GM19099 (cell line): Measurements from ENCODE around the gene STPG2.

Source experiments
- POLR2A ChIP-seq: IDR thresholded peaks from 3 replicates; pipeline ENCODE4 v1.6.1; 2011; ENCODE audit warnings: low read depth; ENCODE audit not compliant: insufficient read length; ENCODE audit errors: extremely low read depth

STPG2 gene

DNA sequence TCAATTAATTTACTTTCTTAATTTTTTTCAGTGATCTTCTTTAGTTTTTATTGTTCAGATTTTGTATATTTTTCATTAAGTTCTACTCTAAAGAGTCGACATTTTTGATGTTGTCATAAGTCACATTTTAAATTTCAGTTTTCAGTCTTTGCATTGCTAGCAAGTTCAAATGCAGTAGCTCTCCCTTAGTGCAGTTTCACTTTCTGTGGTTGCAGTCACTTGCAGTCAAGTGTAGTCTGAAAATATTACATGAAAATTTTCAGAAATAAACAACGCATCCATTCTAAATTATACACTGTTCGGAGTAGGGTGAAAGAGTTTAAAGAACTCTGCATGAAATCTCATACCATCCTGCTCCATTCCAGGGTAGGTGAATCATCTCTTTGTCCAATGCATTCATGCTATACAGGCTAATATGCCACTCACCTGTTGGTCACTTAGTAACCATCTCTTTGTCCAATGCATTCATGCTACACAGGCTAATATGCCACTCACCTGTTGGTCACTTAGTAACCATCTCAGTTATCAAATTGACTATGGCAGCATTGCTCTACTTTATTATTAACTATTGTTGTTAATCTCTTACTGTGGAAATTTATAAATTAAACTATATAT is 356.9 kb downstream of the STPG2 start:
- no peak for TF ChIP-seq POLR2A

DNA sequence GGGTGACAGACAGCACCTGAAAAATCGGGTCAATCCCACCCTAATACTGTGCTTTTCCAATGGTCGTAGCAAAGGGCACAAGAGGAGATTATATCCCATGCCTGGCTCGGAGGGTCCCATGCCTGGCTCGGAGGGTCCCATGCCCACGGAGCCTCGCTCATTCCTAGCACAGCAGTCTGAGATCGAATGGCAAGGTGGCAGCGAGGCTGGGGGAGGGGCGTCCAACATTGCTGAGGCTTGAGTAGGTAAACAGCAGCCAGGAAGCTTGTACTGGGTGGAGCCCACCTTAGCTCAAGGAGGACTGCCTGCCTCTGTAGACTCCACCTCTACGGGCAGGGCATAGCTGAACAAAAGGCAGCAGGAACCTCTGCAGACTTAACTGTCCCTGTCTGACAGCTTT is 365.1 kb downstream of the STPG2 start:
- TF ChIP-seq POLR2A, result no peak

DNA sequence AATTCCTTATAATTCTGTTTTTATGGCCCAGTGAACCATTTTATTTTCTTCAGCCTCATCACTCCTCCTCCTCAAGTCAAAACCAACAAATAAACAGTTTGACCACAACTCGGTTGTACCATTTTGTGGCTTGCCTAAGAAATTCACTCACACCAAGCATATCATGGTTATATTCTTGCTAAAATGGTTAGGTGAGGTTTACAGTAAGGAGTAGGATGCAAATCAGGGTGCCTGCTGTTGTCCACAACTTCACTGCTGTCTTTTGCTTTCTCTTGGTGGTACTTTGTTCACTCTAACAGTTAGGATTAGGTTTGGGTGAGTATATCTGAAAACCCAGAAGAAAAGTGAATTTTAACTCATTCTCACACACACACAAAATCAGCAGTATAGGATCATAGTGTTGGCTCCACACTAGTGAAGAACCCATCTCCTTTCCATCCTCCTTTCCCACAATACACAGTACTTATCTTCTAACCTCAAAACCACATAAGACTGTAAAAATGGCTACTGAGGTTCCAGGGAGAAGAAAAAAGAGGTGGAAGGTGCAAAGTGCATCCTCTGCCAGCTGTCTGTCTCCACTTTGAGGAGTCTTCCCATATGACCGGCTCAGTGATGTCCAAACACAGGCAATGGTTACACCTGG is 368.8 kb downstream of the STPG2 start:
- no peak for TF ChIP-seq POLR2A

DNA sequence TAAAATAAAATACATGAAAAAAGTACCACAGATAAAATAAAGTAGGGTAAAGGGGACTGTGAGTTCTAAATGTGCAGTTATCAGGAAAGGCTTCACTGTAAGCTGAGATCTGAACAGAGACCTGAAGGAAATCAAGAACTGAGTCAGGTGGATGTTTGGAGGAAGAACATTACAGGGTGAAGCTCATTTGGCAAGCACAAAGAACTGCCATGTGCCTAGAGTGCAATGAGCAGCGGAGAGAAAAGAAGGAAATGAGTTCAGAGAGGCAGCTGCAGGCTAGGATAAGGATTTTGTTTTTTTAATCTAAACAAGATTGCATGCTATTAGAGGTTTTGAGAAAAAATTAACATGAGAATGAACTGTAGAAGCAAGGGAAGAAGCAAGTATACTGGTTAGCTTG is 373.1 kb downstream of the STPG2 start:
- no peak for TF ChIP-seq POLR2A

DNA sequence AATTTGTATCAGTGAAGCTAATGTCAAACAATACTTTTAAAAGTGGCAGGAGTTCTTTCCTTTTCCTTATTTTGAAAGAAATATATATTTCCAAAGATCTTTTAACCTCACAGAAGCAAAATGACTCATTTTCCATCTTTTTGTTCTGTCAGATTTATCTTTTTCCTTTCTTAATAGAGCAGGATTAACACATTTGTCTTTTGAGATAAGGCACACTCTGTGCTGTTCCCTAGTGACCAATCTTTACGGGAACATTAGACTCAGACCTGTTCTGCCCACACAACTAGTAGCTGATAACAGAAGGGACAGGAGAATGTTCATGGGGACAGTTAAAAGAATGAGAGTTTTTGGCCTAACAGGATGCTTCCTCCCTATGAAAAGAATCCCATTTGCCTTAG is 381.2 kb downstream of the STPG2 start:
- TF ChIP-seq POLR2A, result no peak

DNA sequence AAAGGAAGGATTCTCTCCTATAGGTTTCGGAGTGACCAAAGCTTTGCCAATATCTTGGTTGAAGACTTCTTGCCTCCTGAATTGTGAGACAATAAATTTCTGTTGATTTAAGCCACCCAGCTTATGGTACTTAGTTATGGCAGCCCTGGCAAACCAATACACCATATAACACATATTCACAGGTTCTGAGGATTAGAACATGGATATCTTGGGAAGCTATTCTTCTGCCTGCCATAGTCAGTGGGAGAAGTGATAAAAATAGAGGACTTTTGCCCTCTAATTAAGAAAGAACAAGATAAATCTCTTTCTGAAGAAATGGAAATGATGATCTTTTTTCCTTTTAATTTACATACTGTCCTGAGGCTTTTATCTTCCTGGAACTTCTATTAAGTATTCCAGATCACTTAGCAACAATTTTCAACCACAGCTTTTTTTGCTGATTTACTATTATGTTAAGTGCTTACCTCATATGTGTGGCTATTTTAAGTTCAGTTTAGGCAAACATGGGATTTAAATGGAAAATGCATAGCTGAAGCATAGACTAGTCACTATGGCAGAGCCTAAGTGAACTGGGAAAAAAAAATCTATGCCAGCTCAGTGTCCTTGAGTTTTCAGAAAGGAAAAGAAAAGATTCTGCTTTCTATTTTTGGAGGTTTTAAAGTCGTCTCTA is 381.7 kb downstream of the STPG2 start:
- TF ChIP-seq POLR2A, result no peak

DNA sequence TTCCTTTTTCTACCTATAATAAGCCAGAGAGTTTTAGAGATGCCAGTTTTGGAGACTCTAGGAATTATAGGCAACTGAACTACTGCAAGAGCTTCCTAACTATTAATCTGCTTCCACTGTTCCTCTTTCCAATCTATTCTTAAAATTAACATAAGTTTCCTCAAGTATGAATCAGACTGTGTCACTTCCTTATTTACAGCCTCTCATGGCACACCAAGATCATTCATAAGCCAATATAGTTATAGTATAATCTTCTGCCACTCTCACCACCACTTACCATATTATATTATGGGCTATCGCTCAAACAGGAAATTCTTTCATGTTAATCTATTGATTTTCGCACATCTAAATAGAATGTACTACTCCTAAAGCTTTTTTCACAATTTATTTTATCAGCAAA is 383.5 kb downstream of the STPG2 start:
- no peak for TF ChIP-seq POLR2A

DNA sequence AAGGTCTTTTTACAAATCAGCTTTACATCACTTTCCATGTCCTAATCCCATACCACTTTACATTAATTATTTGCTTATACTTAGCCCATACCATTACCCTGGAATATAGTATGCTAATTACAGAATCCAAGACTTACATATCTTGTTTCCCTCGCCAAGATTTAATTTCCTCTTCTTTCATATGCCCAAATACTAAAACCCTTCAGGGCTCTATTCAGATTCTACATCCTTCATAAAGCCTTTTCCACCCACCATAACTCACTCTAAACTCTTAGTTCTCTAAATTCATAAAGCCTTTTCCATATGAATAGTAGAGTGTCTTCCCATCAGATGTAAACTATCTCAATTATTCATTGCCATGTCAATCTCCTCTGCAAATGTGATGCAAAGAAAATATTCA is 390.7 kb downstream of the STPG2 start:
- TF ChIP-seq POLR2A, result no peak

DNA sequence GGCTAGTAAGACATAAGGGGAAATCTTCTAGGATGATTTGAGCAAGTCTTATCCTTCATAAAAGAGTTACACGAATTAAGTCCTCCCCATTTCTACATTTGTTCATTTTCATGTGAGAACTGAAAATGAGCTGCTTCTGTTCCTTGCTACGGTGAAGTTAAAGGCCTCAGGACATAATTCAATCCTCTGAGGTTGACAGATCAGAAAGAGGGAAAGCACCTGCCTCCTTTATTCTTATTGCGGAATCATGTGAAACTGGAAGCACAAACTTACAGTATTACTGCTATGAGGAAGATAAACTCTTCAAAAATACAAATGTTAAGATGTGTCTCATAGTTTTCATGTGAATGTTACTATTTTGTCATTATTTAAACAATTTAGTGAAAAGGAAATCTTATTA is 395.3 kb downstream of the STPG2 start:
- TF ChIP-seq POLR2A, result no peak

DNA sequence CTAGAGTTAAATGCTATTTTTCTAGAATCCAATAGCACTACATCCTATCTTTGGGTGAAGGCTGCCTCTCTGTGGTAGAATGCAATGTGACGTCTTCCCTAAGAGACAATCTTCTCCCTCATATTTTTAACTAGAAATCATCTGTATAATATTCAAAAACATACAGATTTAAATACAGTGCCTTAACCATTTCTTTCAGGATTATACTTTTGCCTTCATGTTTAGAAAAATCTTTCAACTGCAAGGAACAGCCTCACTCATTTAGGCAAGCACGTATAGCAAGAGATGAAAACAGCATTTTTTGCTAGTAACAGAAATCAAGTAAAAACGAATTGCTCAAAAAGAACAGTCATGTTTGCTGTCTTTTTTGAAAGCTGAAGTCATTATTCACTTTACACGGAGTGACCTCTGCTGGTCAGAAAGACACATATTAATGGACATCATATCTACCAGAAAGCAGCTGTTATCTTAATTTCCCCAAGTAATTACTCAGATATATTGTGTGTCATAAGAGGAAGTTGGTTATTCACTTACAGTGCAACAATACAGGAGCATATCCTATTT is 422.3 kb downstream of the STPG2 start:
- TF ChIP-seq POLR2A, result no peak

DNA sequence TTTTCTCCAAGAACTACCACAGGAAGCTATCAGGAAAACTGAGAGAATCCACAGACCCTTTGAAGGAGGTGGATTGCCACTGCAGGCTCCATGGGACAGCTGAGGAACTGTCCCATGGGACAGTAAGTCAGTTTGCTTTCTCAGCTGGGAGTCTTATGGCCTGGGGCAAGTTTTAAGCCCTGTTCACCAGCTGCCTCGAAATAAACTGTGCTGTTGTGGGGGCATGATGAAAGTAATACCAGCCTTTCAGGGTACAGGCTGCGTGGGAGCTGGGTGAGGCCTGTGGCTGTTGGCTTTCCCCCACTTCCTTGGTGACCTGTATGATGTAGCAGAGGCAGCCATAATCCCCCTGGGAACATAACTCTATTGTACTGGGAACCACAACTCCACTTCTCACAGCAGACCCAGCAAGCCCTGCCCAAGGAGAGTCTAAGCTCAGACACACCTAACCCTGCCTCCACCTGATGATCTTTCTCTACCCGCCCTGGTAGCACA is 452.1 kb downstream of the STPG2 start:
- no peak for TF ChIP-seq POLR2A

DNA sequence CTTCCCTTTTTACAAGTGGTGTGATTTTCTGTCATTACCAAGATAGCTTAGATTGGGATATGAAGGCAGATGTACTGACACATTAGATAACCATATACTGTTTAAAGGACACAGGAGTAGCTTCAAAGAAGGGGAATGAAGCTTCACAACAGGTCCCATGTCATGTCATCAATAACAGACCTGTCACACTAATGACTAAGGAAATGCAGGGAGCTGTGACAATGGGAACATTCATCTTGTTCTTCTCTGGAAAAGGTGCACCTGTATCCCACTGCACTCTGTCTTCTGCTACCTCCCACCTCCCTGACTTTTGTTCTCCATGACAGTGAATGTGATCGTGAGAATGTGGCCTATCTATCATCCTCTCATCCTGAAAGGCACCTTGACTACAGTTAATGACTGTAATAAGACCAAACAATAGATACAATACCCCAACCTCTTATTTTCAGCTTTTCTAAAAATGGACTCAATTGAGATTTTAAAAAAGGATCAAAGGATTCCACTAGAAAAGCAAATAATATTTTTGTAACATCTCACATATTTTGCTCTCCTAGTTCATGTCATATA is 472.5 kb downstream of the STPG2 start:
- TF ChIP-seq POLR2A, result no peak

DNA sequence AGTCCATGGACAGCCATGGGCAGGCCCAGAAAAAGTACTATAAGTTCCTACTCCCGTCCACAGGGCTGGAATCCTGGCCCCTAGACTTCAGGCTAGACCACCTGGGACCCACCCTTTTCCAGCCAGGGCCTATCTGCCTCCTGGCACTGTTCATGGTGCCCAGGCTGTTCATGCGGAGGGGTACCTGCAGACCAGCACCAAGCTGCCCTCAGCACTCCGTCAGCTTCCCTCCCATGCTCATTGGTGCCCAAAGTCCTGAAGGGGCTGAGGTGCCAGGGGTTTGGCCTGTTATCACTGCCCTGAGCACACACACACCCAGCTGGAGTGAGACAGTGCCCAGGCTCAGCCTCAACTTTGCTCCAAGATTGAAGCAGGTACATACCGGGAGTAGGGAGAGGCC is 477.7 kb downstream of the STPG2 start:
- no peak for TF ChIP-seq POLR2A

DNA sequence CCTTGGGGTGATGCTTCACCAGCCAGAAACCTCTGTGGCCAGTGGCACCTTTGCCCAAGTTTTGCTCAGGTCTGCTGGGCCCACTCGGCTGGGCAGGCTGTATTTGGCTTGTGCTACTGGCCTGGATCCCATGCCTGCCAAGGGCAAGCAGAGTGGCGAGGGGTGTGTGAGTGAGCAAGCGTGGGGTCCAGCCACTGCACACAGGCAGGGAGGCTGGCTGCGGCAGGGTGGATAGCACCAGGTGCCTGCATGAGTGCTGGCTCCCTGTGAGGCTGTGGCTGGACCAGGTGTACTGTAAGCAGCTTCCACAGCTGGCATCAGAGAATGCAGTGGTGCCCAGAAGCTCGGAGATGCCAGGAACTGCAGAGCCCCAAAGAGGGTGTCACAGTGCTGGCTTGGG is 478.5 kb downstream of the STPG2 start:
- TF ChIP-seq POLR2A, result no peak

DNA sequence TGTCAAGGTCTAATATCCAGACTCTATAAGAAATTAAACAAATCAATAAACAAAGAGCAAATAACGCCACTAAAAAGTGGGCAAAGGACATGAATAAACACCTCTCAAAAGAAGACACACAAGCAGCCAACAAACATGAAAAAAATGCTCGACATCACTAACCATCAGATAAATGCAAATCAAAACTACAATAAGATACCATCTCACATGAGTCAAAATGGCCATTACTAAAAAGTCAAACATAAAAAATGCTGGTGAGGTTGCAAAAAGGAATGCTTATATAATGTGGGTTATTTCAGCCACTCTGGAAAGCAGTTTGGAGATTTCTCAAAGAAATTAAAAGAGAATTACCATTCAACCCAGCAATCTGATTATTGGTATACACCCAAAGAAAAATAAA is 481.1 kb downstream of the STPG2 start:
- no peak for TF ChIP-seq POLR2A
